ENCODE results near the gene TMPRSS13.
"Not testable (repeated sequence)": the region's sequence is repeated elsewhere in the genome, so short reads cannot be mapped to it uniquely, and the experiment has no call there.

Gene TMPRSS13

DNA sequence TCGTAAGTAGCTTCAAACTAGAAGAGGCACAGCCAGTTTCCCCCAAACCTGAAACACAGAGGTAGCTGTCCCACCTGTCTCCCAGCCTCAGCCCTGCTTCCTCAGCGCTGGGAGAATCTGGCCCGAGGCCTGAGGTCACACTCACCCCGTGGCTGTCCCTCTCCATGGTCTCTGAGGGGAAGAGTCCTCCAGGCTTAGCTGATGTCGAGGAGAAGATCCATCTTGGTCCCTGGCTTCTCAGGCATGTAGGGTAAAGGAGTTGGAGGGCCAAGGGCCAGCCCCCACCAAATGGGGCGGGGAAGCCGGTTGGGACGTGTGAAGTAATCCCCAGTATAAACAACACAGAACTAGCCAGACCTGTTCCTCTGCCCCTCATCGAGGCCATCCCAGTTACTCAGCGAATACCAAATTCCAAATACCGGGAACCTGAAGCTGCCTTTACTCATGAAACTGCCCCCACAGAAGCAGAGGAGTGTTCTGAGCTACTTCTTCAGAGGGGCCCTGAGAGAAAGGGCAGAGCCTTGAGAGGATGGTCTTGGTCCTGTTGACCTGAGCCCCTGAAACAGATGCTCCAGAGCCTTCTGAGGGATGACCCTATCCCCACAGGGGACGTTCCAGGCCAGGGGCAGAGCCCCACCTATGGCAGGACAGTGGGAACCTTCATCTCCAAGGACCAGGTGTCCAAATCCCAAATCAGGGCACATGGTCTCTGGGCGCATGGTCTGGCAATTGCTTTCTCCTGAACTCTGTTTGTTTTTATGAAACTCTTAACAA, at the start of gene TMPRSS13:
TMPRSS13 (minus strand) TSS at position 261 of the 774 bp plus-strand sequence; CDS start at position 166, 95 bp downstream.
- no peak for DNase-seq

GRCh38 chr11:117978991-117979390, 49.8 kb upstream of the TMPRSS13 start:
- no peak for DNase-seq

- not testable (repeated sequence) for DNase-seq
Observed at GRCh38 chr11:117978291-117978910, 49.2 kb upstream of the TMPRSS13 start.

DNA sequence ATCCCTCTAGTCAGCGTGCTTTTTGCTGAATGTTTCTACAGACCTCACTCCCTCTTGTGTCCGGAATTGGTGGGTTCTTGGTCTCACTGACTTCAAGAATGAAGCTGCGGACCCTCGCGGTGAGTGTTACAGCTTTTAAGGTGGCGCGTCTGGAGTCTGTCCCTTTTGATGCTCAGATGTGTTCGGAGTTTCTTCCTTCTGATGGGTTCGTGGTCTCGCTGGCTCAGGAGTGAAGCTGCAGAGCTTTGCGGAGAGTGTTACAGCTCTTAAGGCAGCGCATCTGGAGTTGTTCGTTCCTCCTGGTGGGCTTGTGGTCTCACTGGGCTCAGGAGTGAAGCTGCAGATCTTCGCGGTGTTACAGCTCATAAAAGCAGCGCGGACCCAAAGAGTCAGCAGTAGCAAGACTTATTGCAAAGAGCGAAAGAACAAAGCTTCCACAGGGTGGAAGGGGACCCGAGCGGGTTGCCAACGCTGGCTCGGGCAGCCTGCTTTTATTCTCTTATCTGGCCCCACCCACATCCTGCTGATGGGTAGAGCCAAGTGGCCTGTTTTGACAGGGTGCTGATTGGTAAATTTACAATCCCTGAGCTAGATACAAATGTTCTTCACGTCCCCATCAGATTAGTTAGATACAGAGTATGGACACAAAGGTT, 48.5 kb upstream of the TMPRSS13 start:
- not testable (repeated sequence) for DNase-seq

GRCh38 chr11:117977029-117977428, 47.8 kb upstream of the TMPRSS13 start:
- DNase-seq: no peak

- no peak for DNase-seq
Observed at GRCh38 chr11:117976445-117976844, 47.2 kb upstream of the TMPRSS13 start.

- no peak for DNase-seq
Observed at GRCh38 chr11:117973503-117973860, 44.3 kb upstream of the TMPRSS13 start.

GRCh38 chr11:117972629-117973502, 43.7 kb upstream of the TMPRSS13 start:
- DNase-seq: peak; percentile 87

GRCh38 chr11:117972044-117972443, 42.8 kb upstream of the TMPRSS13 start:
- no peak for DNase-seq

GRCh38 chr11:117970400-117971024, 41.3 kb upstream of the TMPRSS13 start:
- DNase-seq: no peak

GRCh38 chr11:117969160-117969991, 40.2 kb upstream of the TMPRSS13 start:
- DNase-seq: no peak

DNA sequence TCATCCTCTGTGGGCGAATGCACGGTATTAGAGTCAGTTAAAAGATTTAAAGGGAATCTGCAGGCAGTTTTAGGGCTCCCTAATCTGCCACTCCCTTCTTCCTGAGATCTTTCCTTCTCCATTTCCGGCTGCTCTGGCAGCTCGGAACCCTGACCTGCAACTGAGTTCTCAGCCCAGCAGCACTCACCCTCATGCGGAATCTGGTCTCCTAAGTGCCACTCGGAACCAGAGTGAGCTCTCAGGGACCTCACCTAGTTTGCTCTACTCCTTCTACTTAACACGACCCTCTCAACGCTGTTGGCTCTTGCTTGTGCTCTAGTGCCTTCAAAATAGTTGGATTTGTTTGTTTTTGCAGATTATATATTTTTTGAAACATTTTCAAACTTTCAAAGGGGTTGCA, 37.7 kb upstream of the TMPRSS13 start:
- DNase-seq: no peak

DNA sequence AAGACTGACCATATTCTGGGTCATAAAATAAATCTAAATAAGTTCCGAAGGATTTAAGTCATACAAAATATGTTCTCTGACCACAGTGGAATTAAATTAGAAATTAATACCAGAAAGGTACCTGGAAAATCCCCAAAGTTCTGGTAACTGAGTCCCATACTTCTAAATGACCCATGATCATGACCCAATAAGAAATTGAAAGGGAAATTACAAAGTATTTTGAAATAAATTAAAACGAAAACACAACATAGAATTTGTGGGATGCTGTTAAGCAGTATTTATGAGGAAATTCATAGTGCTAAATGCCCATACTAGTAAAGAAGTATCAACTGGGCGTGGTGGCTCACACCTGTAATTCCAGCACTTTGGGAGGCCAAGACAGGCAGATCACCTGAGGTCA, 33.6 kb upstream of the TMPRSS13 start:
- DNase-seq: no peak

GRCh38 chr11:117961896-117962295, 32.7 kb upstream of the TMPRSS13 start:
- DNase-seq: no peak

DNA sequence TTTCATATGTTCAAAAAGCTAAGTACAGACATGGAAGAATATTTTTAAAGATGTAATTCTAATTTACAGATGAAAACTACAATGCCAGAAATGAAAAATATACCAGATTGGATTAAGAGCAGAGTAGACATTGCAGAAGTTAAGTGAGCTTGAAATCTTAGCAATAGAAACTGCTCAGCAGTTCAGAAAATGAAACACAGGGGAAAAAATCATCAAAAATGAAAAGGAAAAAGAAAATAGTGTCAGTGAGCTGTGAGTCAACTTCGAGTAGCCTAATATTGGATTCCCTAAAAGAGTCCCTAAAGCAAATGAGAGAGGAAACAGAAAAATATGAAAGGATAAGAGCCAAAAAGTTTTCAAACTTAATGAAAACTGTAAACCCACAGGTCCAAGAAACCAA, 31.2 kb upstream of the TMPRSS13 start:
- no peak for DNase-seq

GRCh38 chr11:117959438-117960149, 30.4 kb upstream of the TMPRSS13 start:
- no peak for DNase-seq

DNA sequence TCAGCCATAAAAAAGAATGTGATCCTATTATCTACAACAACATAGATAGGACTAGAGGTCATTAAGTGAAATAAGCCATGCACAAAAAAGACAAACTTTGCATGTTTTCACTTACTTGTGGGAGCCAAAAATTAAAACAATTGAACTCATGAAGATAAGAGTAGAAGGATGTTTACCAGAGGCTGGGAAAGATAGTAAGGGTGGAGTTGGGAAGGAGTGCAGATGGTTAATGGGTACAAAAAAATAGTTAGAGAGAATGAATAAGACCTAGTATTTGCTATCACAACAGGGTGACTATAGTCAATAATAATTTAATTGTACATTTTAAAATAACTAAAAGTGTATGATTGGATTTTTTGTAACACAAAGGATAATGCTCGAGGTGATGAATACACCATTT, 29.7 kb upstream of the TMPRSS13 start:
- DNase-seq: no peak

GRCh38 chr11:117953024-117953671, 23.9 kb upstream of the TMPRSS13 start:
- no peak for DNase-seq

GRCh38 chr11:117950993-117951961, 22.1 kb upstream of the TMPRSS13 start:
- DNase-seq: peak; percentile 71
